H9 (cell line): ENCODE measurements around the gene INSM1. TPM values are rescaled to one million over a fixed set of nuclear protein-coding genes. Genes with fewer than 3 reads are reported as not detected.

ENCODE experiments used
- DNase-seq: peaks from one replicate; pipeline ENCODE4 v3.0.0-alpha.2; 2017
- H2AFZ ChIP-seq: one replicate; pipeline ENCODE4 v1.6.1; 2013; ENCODE audit warnings: mild to moderate bottlenecking, low read length, control low read depth, moderate library complexity
- H2AK5ac ChIP-seq: 2 replicates; pipeline ENCODE4 v1.6.1; 2013; ENCODE audit warnings: low read length, control low read depth, mixed read lengths; ENCODE audit not compliant: insufficient read length
- H2BK120ac ChIP-seq: one replicate; pipeline ENCODE4 v1.6.1; 2013; ENCODE audit warnings: low read depth, mild to moderate bottlenecking, low read length, control low read depth, inconsistent platforms; ENCODE audit not compliant: poor library complexity, severe bottlenecking
- H2BK12ac ChIP-seq: 2 replicates; pipeline ENCODE4 v1.6.1; 2013; ENCODE audit warnings: low read length, control low read depth, mixed read lengths, low read depth; ENCODE audit not compliant: insufficient read length
- H2BK15ac ChIP-seq: 2 replicates; pipeline ENCODE4 v1.6.1; 2013; ENCODE audit warnings: low read depth, low read length, control low read depth
- H2BK20ac ChIP-seq: one replicate; pipeline ENCODE4 v1.6.1; 2013; ENCODE audit warnings: low read depth, mild to moderate bottlenecking, low read length, control low read depth, inconsistent platforms; ENCODE audit not compliant: poor library complexity, severe bottlenecking
- H2BK5ac ChIP-seq: 2 replicates; pipeline ENCODE4 v1.6.1; 2013; ENCODE audit warnings: low read length, control low read depth, mixed read lengths; ENCODE audit not compliant: insufficient read length
- H3K14ac ChIP-seq: 2 replicates; pipeline ENCODE4 v1.6.1; 2013; ENCODE audit warnings: low read length, control low read depth; ENCODE audit not compliant: insufficient read depth
- H3K18ac ChIP-seq: 2 replicates; pipeline ENCODE4 v1.6.1; 2013; ENCODE audit warnings: low read depth, mild to moderate bottlenecking, mixed read lengths, low read length, control low read depth; ENCODE audit not compliant: insufficient read length
- H3K23ac ChIP-seq: 2 replicates; pipeline ENCODE4 v1.6.1; 2013; ENCODE audit warnings: low read length, control low read depth, mixed read lengths, low read depth; ENCODE audit not compliant: insufficient read length
- H3K23me2 ChIP-seq: 2 replicates; pipeline ENCODE4 v1.6.1; 2013; ENCODE audit warnings: low read depth, mild to moderate bottlenecking, mixed read lengths, low read length, control low read depth; ENCODE audit not compliant: insufficient read length, poor library complexity, severe bottlenecking
- H3K27ac ChIP-seq: 2 replicates; pipeline ENCODE4 v1.5.1; 2013; ENCODE audit warnings: low read length, control low read depth, mixed read lengths, low read depth; ENCODE audit not compliant: insufficient read length
- H3K27me3 ChIP-seq: 2 replicates; pipeline ENCODE4 v1.6.1; 2013; ENCODE audit warnings: low read length, control low read depth, inconsistent platforms; ENCODE audit not compliant: insufficient read depth
- H3K4ac ChIP-seq: 2 replicates; pipeline ENCODE4 v1.6.1; 2013; ENCODE audit warnings: low read depth, mild to moderate bottlenecking, control low read depth, inconsistent platforms, low read length, moderate library complexity
- H3K4me1 ChIP-seq: 2 replicates; pipeline ENCODE4 v1.6.1; 2013; ENCODE audit warnings: low read length, control low read depth, inconsistent platforms; ENCODE audit not compliant: insufficient read depth
- H3K4me2 ChIP-seq: 2 replicates; pipeline ENCODE4 v1.6.1; 2013; ENCODE audit warnings: low read length, control low read depth, mixed read lengths; ENCODE audit not compliant: insufficient read length, insufficient read depth
- H3K56ac ChIP-seq: 2 replicates; pipeline ENCODE4 v1.6.1; 2013; ENCODE audit warnings: low read depth, mild to moderate bottlenecking, mixed read lengths, low read length, control low read depth; ENCODE audit not compliant: insufficient read length
- H3K79me1 ChIP-seq: 2 replicates; pipeline ENCODE4 v1.6.1; 2013; ENCODE audit warnings: low read depth, mild to moderate bottlenecking, moderate library complexity, low read length, control low read depth, inconsistent platforms; ENCODE audit not compliant: insufficient read depth, poor library complexity, severe bottlenecking
- H3K79me2 ChIP-seq: 2 replicates; pipeline ENCODE4 v1.6.1; 2013; ENCODE audit warnings: low read length, control low read depth, inconsistent platforms; ENCODE audit not compliant: insufficient read depth
- H3K9ac ChIP-seq: 2 replicates; pipeline ENCODE4 v1.6.1; 2013; ENCODE audit warnings: low read length, control low read depth, mixed read lengths; ENCODE audit not compliant: insufficient read length; ENCODE audit errors: extremely low read depth
- H3K9me3 ChIP-seq: one replicate; pipeline ENCODE4 v1.6.1; 2013; ENCODE audit warnings: low read depth, low read length, inconsistent platforms; ENCODE audit not compliant: control insufficient read depth
- H3T11ph ChIP-seq: one replicate; pipeline ENCODE4 v1.6.1; 2013; ENCODE audit warnings: mild to moderate bottlenecking, low read length, control low read depth, inconsistent platforms
- H4K20me1 ChIP-seq: one replicate; pipeline ENCODE4 v1.6.1; 2013; ENCODE audit not compliant: control insufficient read depth, insufficient read length, insufficient read depth
- H4K5ac ChIP-seq: 2 replicates; pipeline ENCODE4 v1.6.1; 2013; ENCODE audit warnings: low read depth, mild to moderate bottlenecking, mixed read lengths, low read length, control low read depth; ENCODE audit not compliant: insufficient read length
- H4K8ac ChIP-seq: replicated peaks from 2 replicates; pipeline ENCODE4 v1.6.1; 2013; ENCODE audit warnings: low read length, control low read depth, mixed read lengths, low read depth; ENCODE audit not compliant: insufficient read length
- H4K91ac ChIP-seq: 2 replicates; pipeline ENCODE4 v1.6.1; 2013; ENCODE audit warnings: low read depth, mild to moderate bottlenecking, moderate library complexity, mixed read lengths, low read length, control low read depth; ENCODE audit not compliant: insufficient read length
- H3K27ac Mint-ChIP-seq, 3 experiments: 2 replicates in 2 of 3; 3 replicates in 1 of 3; pipeline ENCODE4 v1.8.0; 2020 to 2021; ENCODE audit warnings: mixed read lengths in 3 of 3, mild to moderate bottlenecking in 1 of 3, moderate library complexity in 1 of 3
- H3K27me3 Mint-ChIP-seq: 2 replicates; pipeline ENCODE4 v1.8.0; 2021; ENCODE audit warnings: low read depth, mild to moderate bottlenecking, moderate library complexity, mixed read lengths
- H3K36me3 Mint-ChIP-seq, 3 experiments: 2 replicates in 2 of 3; 3 replicates in 1 of 3; pipeline ENCODE4 v1.8.0; 2020 to 2021; ENCODE audit warnings: low read depth in 3 of 3, mixed read lengths in 3 of 3; ENCODE audit not compliant: insufficient read depth in 1 of 3
- H3K4me1 Mint-ChIP-seq, 2 experiments: 2 replicates each; pipeline ENCODE4 v1.8.0; 2020; ENCODE audit warnings: mixed read lengths in 2 of 2
- H3K4me3 Mint-ChIP-seq, 2 experiments: 2 replicates in 1 of 2; 3 replicates in 1 of 2; pipeline ENCODE4 v1.8.0; 2020 to 2021; ENCODE audit warnings: mild to moderate bottlenecking in 2 of 2, mixed read lengths in 2 of 2, moderate library complexity in 1 of 2
- H3K9me3 Mint-ChIP-seq, 2 experiments: 2 replicates in 1 of 2; 3 replicates in 1 of 2; pipeline ENCODE4 v1.8.0; 2020; ENCODE audit warnings: mild to moderate bottlenecking in 2 of 2, mixed read lengths in 2 of 2, moderate library complexity in 1 of 2
- CTCF ChIP-seq: fragments of 200-600 bp; sonication (generic); conservative IDR thresholded peaks from 3 replicates; pipeline ENCODE4 v1.8.0; 2021; ENCODE audit warnings: antibody characterized with exemption, mild to moderate bottlenecking
- WGBS: extraction: QIAGEN DNeasy Blood & Tissue Kit; methylation state at CpG from one replicate; pipeline ENCODE4 v1.1.7; 2013; ENCODE audit warnings: missing lambda C conversion rate, low lambda C conversion rate, mixed read lengths; ENCODE audit not compliant: insufficient read length; ENCODE audit errors: extremely low coverage; 5-methylcytosine and 5-hydroxymethylcytosine counted together
- total RNA-seq: library from RNA; stranded (reverse); gene quantifications from 2 replicates; pipeline ENCODE4 v1.2.1, GENCODE V29; 2021

Gene INSM1
- total RNA-seq, 1 experiment from 2014 or later: 0.83 TPM

- no peak overlapping the region for H4K8ac ChIP-seq
- no peak overlapping the region for H3K14ac ChIP-seq
- H3K4me3 Mint-ChIP-seq: no peak overlapping the region
- no peak for DNase-seq
- H3K27me3 Mint-ChIP-seq: peaks cover 77% of the 10 kb centered on the region
- H3T11ph ChIP-seq: no peak overlapping the region
- H4K20me1 ChIP-seq: no peaks in the 10 kb centered on the region
- no peak overlapping the region for H3K4ac ChIP-seq
- peaks cover 13% of the 10 kb centered on the region for H3K23me2 ChIP-seq
- H3K9me3 ChIP-seq: no peaks in the 10 kb centered on the region
- no peak overlapping the region for H3K4me2 ChIP-seq
- no peak overlapping the region for H4K91ac ChIP-seq
- H3K18ac ChIP-seq: no peak overlapping the region
- peaks cover 15% of the 10 kb centered on the region; the same call in 1 of the 2 replicates for H3K27me3 ChIP-seq
- peaks cover 0 to 2% of the 10 kb centered on the region in 2 experiments; a peak in 2 of 5 replicates for H3K9me3 Mint-ChIP-seq
- peaks cover 38 to 40% of the 10 kb centered on the region in 2 experiments for H3K4me1 Mint-ChIP-seq
- no peaks in the 10 kb centered on the region for H3K79me2 ChIP-seq
- H3K36me3 Mint-ChIP-seq: no peaks in the 10 kb centered on the region; a peak in 2 of 7 replicates
- H3K27ac ChIP-seq: no peak overlapping the region
- no peak overlapping the region for H3K56ac ChIP-seq
- H2AFZ ChIP-seq: no peak overlapping the region
- H3K23ac ChIP-seq: no peak overlapping the region
- H2BK12ac ChIP-seq: no peak overlapping the region
- H2BK5ac ChIP-seq: no peak overlapping the region
- no CpG with 5 or more reads among the region's 17 CpGs for WGBS
- H2BK20ac ChIP-seq: no peak overlapping the region
- no peak overlapping the region for H2BK15ac ChIP-seq
- no peaks in the 10 kb centered on the region for H3K79me1 ChIP-seq
- no peak for TF ChIP-seq CTCF
- peak overlapping the region in 1 of 3 experiments; percentile 66; a peak in 1 of 7 replicates for H3K27ac Mint-ChIP-seq
- H4K5ac ChIP-seq: no peak overlapping the region
- no peak overlapping the region for H2AK5ac ChIP-seq
- H3K9ac ChIP-seq: no peak overlapping the region
- no peak overlapping the region for H2BK120ac ChIP-seq
- H3K4me1 ChIP-seq: peaks cover 13% of the 10 kb centered on the region; the same call in 1 of the 2 replicates
Observed at GRCh38 chr20:20373091-20373571, 5.2 kb downstream of the INSM1 start.
